Neural cell (in vitro differentiated cells): ENCODE data around the gene MS4A14. TPM values are rescaled to one million over a fixed set of nuclear protein-coding genes. Genes with fewer than 3 reads are reported as not detected.

ENCODE experiments used
- H2AFZ ChIP-seq: fragments of 200-600, 300-800 bp; sonication (generic), shearing (Covaris generic); 2 replicates; pipeline ENCODE4 v1.6.0; 2014; ENCODE audit warnings: low read depth, mild to moderate bottlenecking, antibody characterized with exemption, low read length, moderate library complexity
- H3F3A ChIP-seq: fragments of 200-600 bp; shearing (Covaris generic); 2 replicates; pipeline ENCODE4 v1.6.1; 2016; ENCODE audit warnings: mild to moderate bottlenecking, moderate library complexity, mixed read lengths, antibody characterized with exemption, low read length; ENCODE audit not compliant: insufficient read depth, poor library complexity, severe bottlenecking
- H3K27ac ChIP-seq: fragments of 200-600, 300-800 bp; sonication (generic), shearing (Covaris generic); 2 replicates; pipeline ENCODE4 v1.5.1; 2014; ENCODE audit warnings: mild to moderate bottlenecking, low read length, moderate library complexity
- H3K27me3 ChIP-seq: fragments of 300-800, 200-600 bp; sonication (generic), shearing (Covaris generic); 2 replicates; pipeline ENCODE4 v1.6.0; 2014; ENCODE audit warnings: mild to moderate bottlenecking, low read depth, low read length, moderate library complexity; ENCODE audit not compliant: insufficient read depth
- H3K36me3 ChIP-seq: fragments of 300-800, 200-600 bp; sonication (generic), shearing (Covaris generic); 2 replicates; pipeline ENCODE4 v1.5.1; 2014; ENCODE audit warnings: mild to moderate bottlenecking, antibody characterized with exemption, low read length, moderate library complexity; ENCODE audit not compliant: insufficient read depth
- H3K4me2 ChIP-seq: fragments of 300-800, 200-600 bp; sonication (generic), shearing (Covaris generic); 2 replicates; pipeline ENCODE4 v1.6.0; 2014; ENCODE audit warnings: mild to moderate bottlenecking, low read length
- H3K4me3 ChIP-seq: fragments of 300-800, 200-600 bp; sonication (generic), shearing (Covaris generic); 2 replicates; pipeline ENCODE4 v1.5.1; 2014; ENCODE audit warnings: mild to moderate bottlenecking, low read length, moderate library complexity
- H3K79me2 ChIP-seq: fragments of 200-600 bp; shearing (Covaris generic); replicated peaks from 2 replicates; pipeline ENCODE4 v1.6.0; 2014; ENCODE audit warnings: mild to moderate bottlenecking, low read length, moderate library complexity; ENCODE audit not compliant: insufficient read depth
- H3K9ac ChIP-seq: fragments of 300-800, 200-600 bp; sonication (generic), shearing (Covaris generic); 2 replicates; pipeline ENCODE4 v1.6.1; 2016; ENCODE audit warnings: mild to moderate bottlenecking, low read length, mixed read lengths
- H3K9me2 ChIP-seq: fragments of 200-600 bp; shearing (Covaris generic); 2 replicates; pipeline ENCODE4 v1.6.1; 2016; ENCODE audit warnings: mild to moderate bottlenecking, low read length, mixed read lengths; ENCODE audit not compliant: insufficient read depth
- H3K9me3 ChIP-seq: fragments of 200-600, 300-800 bp; sonication (generic), shearing (Covaris generic); 2 replicates; pipeline ENCODE4 v1.6.1; 2016; ENCODE audit warnings: mild to moderate bottlenecking, mixed run types, low read length, moderate library complexity, mixed read lengths
- H4K20me1 ChIP-seq: fragments of 200-600 bp; shearing (Covaris generic); 2 replicates; pipeline ENCODE4 v1.6.1; 2016; ENCODE audit warnings: mild to moderate bottlenecking, mixed run types; ENCODE audit not compliant: insufficient read depth
- EP300 ChIP-seq: fragments of 450-650 bp; conservative IDR thresholded peaks from 2 replicates; pipeline ENCODE4 v1.6.1; 2014; ENCODE audit warnings: antibody characterized with exemption, mild to moderate bottlenecking, moderate library complexity; ENCODE audit not compliant: poor library complexity, severe bottlenecking
- EZH2 ChIP-seq: fragments of 200-600, 300-800 bp; shearing (Covaris generic), sonication (generic); IDR thresholded peaks from 2 replicates; pipeline ENCODE4 v1.6.1; 2014; ENCODE audit warnings: antibody characterized with exemption, low read length, borderline replicate concordance, mild to moderate bottlenecking; ENCODE audit not compliant: insufficient read depth, poor library complexity, severe bottlenecking
- MXI1 ChIP-seq: fragments of 450-650 bp; conservative IDR thresholded peaks from 2 replicates; pipeline ENCODE4 v1.6.1; 2014; ENCODE audit warnings: antibody characterized with exemption, mild to moderate bottlenecking; ENCODE audit not compliant: poor library complexity, severe bottlenecking
- POLR2AphosphoS5 ChIP-seq: IDR thresholded peaks from 2 replicates; pipeline ENCODE4 v1.6.1; 2012
- RAD21 ChIP-seq: fragments of 450-650 bp; conservative IDR thresholded peaks from 2 replicates; pipeline ENCODE4 v1.6.1; 2014; ENCODE audit warnings: antibody characterized with exemption, mild to moderate bottlenecking, moderate library complexity
- SMC3 ChIP-seq: fragments of 450-650 bp; conservative IDR thresholded peaks from 2 replicates; pipeline ENCODE4 v1.6.1; 2014; ENCODE audit warnings: antibody characterized with exemption, mild to moderate bottlenecking, moderate library complexity; ENCODE audit not compliant: poor library complexity
- TAF1 ChIP-seq: IDR thresholded peaks from 2 replicates; pipeline ENCODE4 v1.6.1; 2012; ENCODE audit warnings: low read depth
- polyA plus RNA-seq: library from polyadenylated mRNA; depleted of rRNA; stranded (reverse); fragments of >200 nt; gene quantifications from 2 replicates; pipeline ENCODE4 v1.2.3, GENCODE V29; 2014
- TF ChIP-seq, protein P1 (sequence below): fragments of 450-650 bp; IDR thresholded peaks from 2 replicates; pipeline ENCODE4 v1.5.1; 2014; ENCODE audit warnings: antibody characterized with exemption, mild to moderate bottlenecking, moderate library complexity; ENCODE audit not compliant: poor library complexity, severe bottlenecking
- TF ChIP-seq, protein P2 (sequence below): IDR thresholded peaks from 2 replicates; pipeline ENCODE4 v1.6.1; 2012; ENCODE audit warnings: borderline replicate concordance

MS4A14 gene
- polyA plus RNA-seq, 1 donor from 2014 or later: not detected

DNA sequence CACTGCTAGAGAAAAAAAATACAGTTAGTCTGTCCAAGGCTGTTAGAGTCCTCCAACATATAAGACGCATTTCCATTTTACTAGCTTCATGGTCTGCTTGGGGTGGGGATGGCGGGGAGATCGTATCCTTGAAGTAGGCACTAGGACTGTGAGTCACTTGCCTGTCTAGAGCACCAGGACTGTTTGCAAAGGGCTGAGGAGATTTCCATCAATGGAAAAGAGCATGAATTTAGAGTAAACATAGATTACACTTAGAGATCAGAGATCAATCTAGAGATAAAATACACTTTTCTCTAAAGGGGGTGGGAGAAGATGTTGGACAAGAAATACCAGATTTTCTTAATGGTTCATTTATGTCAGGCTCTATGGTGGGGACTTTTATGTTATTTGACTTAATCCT lies 19.7 kb upstream of the MS4A14 start:
- no peak for TF ChIP-seq EZH2
- TF ChIP-seq SMC3: no peak
- no peak for TF ChIP-seq MXI1
- TF ChIP-seq, protein P1, sequence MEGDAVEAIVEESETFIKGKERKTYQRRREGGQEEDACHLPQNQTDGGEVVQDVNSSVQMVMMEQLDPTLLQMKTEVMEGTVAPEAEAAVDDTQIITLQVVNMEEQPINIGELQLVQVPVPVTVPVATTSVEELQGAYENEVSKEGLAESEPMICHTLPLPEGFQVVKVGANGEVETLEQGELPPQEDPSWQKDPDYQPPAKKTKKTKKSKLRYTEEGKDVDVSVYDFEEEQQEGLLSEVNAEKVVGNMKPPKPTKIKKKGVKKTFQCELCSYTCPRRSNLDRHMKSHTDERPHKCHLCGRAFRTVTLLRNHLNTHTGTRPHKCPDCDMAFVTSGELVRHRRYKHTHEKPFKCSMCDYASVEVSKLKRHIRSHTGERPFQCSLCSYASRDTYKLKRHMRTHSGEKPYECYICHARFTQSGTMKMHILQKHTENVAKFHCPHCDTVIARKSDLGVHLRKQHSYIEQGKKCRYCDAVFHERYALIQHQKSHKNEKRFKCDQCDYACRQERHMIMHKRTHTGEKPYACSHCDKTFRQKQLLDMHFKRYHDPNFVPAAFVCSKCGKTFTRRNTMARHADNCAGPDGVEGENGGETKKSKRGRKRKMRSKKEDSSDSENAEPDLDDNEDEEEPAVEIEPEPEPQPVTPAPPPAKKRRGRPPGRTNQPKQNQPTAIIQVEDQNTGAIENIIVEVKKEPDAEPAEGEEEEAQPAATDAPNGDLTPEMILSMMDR: no peak
- TF ChIP-seq, protein P2, sequence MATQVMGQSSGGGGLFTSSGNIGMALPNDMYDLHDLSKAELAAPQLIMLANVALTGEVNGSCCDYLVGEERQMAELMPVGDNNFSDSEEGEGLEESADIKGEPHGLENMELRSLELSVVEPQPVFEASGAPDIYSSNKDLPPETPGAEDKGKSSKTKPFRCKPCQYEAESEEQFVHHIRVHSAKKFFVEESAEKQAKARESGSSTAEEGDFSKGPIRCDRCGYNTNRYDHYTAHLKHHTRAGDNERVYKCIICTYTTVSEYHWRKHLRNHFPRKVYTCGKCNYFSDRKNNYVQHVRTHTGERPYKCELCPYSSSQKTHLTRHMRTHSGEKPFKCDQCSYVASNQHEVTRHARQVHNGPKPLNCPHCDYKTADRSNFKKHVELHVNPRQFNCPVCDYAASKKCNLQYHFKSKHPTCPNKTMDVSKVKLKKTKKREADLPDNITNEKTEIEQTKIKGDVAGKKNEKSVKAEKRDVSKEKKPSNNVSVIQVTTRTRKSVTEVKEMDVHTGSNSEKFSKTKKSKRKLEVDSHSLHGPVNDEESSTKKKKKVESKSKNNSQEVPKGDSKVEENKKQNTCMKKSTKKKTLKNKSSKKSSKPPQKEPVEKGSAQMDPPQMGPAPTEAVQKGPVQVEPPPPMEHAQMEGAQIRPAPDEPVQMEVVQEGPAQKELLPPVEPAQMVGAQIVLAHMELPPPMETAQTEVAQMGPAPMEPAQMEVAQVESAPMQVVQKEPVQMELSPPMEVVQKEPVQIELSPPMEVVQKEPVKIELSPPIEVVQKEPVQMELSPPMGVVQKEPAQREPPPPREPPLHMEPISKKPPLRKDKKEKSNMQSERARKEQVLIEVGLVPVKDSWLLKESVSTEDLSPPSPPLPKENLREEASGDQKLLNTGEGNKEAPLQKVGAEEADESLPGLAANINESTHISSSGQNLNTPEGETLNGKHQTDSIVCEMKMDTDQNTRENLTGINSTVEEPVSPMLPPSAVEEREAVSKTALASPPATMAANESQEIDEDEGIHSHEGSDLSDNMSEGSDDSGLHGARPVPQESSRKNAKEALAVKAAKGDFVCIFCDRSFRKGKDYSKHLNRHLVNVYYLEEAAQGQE: no peak
- TF ChIP-seq POLR2AphosphoS5: no peak
- TF ChIP-seq TAF1: no peak
- no peak for TF ChIP-seq RAD21
- TF ChIP-seq EP300: no peak
- Histone ChIP-seq H4K20me1 (no peaks in the 10 kb centered on the region), H3K9me2 (no peaks in the 10 kb centered on the region), H3K36me3 (no peaks in the 10 kb centered on the region), H3K4me3 (no peak overlapping the region), H3K9ac (no peak overlapping the region), H3K27me3 (no peaks in the 10 kb centered on the region), H3K27ac (no peak overlapping the region), H3K4me2 (no peak overlapping the region), H3K9me3 (no peaks in the 10 kb centered on the region), H3F3A (no peaks in the 10 kb centered on the region), H2AFZ (no peak overlapping the region), H3K79me2 (no peaks in the 10 kb centered on the region)

DNA sequence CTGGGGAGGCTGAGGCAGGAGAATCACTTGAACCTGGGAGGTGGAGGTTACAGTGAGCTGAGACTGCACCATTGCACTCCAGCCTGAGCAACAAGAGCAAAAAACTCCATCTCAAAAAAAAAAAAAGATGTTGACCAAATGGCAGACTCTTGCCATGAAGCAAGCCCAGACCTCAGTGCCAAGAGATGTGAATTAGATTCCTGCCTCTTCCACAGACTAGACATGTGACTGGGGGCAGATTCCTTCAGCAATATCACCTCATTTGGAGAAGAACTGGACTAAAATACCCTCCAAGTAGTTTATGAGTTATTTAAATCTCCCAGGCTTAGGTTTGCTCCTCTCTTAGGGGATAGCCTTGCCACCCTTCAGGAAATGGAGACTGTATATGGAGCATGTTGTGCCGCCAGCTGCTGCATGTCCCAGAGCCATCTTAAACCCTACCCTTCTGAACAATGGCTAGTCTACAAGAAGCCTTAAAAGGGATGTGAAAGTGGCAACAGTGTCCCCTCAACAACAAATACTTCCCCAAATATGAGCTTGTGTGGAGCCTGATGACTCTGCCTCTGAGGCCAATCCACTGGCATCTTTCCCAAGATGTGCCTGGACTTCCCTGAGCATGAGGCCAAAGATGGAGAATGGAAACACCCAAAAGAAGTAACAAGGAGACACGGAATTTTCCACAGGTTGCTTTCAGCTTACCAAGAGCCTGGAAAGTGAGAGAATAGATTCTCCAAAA lies 18.7 kb upstream of the MS4A14 start:
- Histone ChIP-seq H3K9ac (no peak overlapping the region), H3K27me3 (no peaks in the 10 kb centered on the region), H3F3A (no peaks in the 10 kb centered on the region), H3K36me3 (no peaks in the 10 kb centered on the region), H3K9me2 (no peaks in the 10 kb centered on the region), H3K27ac (no peak overlapping the region), H3K4me3 (no peak overlapping the region), H3K79me2 (no peaks in the 10 kb centered on the region), H3K9me3 (no peaks in the 10 kb centered on the region), H4K20me1 (no peaks in the 10 kb centered on the region), H3K4me2 (no peak overlapping the region), H2AFZ (no peak overlapping the region)
- TF ChIP-seq, protein P2: no peak
- TF ChIP-seq EZH2 (no peak), EP300 (no peak), RAD21 (no peak), MXI1 (no peak), POLR2AphosphoS5 (no peak), TAF1 (no peak), SMC3 (no peak)
- TF ChIP-seq, protein P1: no peak
